ENCODE measurements around the gene COPE. TPM values are rescaled to one million over a fixed set of nuclear protein-coding genes. Genes with fewer than 3 reads are reported as not detected.
"Not testable (repeated sequence)": the region's sequence is repeated elsewhere in the genome, so short reads cannot be mapped to it uniquely, and the experiment has no call there.

COPE gene
- 149 TPM for total RNA-seq

- peak; percentile 98 for DNase-seq (ENCODE audit: low spot score)
Measured at GRCh38 chr19:18919086-18919899, at the start of gene COPE, which contains the start of gene DDX49. Gene COPE (minus strand): TSS chr19:18919387. CDS start chr19:18919348, 39 bp downstream. Gene DDX49 (plus strand): TSS chr19:18919715. CDS start chr19:18919742, 27 bp downstream.

GRCh38 chr19:18967358-18968146 is 48.4 kb upstream of the COPE start:
- peak; percentile 70 for DNase-seq (ENCODE audit: low spot score)

DNA sequence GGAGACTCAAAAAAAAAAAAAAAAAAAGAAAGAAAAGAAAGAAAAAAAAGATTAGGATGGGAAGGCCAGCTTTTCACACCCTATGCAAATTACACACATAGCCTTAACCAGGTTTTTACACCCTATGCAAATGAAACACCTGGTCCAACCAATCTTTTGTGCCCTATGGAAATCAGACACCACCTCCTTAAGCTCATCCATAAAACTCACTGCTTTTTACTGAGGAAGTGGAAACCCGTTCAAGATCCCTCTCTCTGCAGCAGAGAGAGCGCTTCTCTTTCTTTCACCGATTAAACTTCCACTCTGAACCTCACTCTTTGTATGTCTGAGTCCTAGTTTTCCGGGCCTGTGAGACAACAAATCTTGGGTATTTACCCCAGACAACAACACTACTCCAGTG is 47.1 kb upstream of the COPE start:
- no peak for DNase-seq (ENCODE audit: low spot score)

GRCh38 chr19:18964121-18964520 is 44.9 kb upstream of the COPE start:
- DNase-seq (ENCODE audit: low spot score) = no peak

DNA sequence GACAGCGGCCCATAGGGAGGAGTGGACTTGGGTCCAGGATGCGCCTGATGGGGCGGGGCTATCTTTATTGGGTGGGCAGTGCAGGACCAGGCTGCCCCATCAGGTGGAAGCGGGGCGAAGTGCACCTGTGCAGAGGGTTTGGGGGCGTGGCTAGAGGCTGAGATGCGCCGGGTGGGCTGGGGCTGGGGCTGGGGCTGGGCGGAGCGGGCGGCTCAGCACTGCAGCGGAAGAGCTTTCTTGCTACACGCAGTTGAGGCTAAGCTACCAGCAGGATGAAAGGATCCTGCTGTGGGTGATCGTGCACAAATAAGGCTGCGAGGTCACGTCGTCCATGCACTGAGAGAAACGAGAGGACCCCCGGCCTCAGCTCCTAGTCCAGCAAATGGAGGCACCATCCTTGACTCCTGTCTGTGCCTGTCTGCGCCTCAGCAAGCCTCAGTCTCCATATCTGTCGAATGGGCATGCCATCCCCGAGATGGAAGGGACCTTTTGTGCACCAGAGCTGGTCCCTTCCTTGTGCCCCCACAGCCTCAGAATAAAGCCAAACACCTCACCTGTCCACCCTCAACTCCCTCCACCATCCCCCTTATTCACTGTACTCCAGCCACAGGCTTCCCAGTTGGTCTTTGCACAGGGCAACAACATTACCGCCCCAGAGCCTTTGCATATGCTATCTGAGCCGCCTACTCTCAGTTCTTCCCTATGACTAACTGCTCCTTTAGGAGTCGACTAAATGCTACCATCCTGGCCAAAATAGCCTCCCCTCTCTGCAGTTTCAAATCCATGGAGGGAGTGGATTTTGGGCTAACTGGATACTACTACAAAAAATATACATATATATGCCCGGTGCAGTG is 42.8 kb upstream of the COPE start:
- DNase-seq (ENCODE audit: low spot score) = no peak

DNA sequence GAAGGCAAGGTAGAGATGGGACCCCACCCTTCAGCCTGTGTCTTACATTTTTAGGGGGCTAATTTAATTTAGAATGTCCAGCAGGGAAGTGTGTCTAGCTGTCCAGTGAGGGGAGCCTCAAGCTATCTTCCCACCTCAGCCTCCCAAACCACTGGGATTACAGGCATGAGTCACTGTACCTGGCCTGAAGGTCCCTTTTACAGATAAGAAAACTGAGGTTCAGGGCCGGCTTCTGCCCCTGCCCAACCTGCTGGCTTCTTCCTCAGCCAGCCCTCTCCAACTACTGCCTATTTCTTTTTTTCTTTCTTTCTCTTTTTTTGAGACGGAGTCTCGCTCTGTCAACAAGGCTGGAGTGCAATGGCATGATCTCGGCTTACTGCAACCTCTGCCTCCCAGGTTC is 41.2 kb upstream of the COPE start:
- no peak for DNase-seq (ENCODE audit: low spot score)

GRCh38 chr19:18955042-18955441 is 35.9 kb upstream of the COPE start:
- DNase-seq (ENCODE audit: low spot score) = no peak

DNA sequence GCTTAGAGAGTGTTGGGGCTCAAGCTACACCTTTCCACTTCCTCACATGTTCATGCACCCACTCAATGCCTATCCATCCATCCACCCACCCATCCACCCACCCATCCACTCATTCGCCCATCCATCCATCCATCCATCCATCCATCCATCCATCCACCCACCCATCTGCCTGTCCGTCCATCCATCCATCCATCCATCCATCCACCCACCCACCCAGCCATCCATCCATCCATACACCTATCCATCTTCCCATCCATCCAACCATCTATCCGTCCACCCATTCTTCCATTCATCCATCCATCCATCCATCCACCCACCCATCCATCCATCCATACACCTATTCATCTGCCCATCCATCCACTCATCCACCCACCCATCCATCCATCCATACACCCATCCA is 34.9 kb upstream of the COPE start:
- no peak for DNase-seq (ENCODE audit: low spot score)

GRCh38 chr19:18952364-18953003 is 33.3 kb upstream of the COPE start:
- not testable (repeated sequence) for DNase-seq (ENCODE audit: low spot score)

DNA sequence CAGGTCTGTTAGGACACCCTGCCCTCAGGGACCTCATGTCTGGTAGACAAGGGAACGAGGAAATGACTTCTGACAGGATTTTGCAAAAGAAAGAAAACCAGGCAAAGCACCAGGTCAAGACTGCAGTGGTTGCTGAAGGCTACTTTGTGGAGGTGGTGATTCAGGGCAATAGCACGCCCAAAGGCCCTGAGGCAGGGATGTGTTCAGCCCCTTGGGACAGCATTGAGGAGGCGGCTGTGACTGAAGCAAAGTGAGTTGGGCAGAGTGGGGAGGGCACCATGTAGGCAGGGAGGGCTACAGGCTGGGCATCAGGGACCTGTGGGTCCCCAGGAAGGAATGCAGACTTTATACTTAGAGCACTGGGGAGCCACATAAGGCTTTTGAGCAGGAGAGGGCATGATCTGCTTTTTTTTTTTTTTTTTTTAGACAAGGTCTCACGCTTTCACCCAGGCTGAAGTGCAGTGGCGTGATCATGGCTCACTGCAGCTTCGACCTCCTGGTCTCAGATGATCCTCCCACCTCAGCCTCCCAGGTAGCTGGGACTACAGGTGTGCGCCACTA is 32.6 kb upstream of the COPE start:
- DNase-seq (ENCODE audit: low spot score) = no peak

DNA sequence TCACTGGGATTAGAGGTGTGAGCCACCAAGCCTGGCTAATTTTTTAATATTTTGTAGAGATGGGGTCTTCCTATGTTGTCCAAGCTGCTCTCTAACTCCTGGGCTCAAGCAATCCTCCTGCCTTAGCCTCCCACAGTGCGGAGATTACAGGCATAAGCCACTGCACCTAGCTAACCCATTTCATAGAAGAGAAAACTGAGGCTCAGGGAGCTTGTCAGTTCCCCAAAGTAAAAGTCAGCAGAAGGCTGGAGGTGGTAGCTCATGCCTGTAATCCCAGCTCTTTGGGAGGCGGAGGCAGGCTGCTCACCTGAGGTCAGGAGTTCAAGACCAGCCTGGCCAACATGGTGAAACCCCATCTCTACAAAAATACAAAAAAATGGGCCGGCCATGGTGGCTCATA is 30.7 kb upstream of the COPE start:
- DNase-seq (ENCODE audit: low spot score) = no peak

- no peak for DNase-seq (ENCODE audit: low spot score)
Measured at GRCh38 chr19:18948976-18949356, 29.8 kb upstream of the COPE start.

DNA sequence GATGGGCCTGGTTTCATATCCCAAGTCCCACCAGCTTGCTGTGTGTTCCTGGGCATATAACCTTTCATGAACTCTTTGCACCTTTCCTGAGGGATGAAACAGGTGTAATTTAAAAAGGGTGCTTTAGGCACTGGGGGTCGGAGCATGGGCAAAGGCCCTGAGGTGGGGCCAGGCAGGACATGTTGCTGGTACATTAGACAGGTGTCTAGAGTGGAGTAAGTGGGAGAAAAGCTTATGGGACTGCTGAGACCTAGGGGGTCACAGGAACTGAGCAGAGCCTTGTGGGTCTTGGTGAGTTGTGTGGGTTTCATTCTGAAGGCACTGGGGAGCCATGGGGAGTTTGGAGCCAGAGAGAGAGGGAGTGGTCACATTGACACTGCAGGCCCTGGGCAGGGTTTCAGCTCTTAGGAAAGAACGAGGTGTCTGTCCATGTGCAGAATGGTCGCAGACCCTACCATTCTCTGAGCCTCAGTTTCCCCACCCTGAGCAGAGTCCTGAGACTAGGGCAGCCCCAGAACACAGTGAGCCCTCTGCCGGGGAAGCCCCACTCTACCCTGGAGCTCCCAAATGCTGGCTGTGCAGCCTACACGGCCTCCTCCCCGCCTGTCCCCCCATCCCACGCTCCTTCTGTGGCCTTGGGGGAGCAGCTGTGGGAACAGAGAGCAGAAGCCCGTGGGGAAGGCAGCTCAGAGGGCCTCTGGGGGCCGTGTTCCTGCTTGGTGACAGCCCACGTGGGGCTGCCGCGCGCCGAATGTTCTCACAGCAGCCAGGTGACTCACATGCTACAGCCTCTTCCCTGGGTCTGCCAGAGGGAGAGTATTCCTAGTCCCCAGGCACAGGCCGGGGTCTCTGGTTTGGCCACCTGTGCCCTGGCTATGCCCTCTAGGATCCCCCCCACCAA is 29.1 kb upstream of the COPE start:
- no peak for DNase-seq (ENCODE audit: low spot score)

- DNase-seq (ENCODE audit: low spot score) = no peak
Measured at GRCh38 chr19:18946918-18947317, 27.7 kb upstream of the COPE start.

GRCh38 chr19:18946335-18946734 is 27.1 kb upstream of the COPE start:
- no peak for DNase-seq (ENCODE audit: low spot score)

- DNase-seq (ENCODE audit: low spot score) = no peak
Measured at GRCh38 chr19:18945297-18945696, 26.1 kb upstream of the COPE start.

DNA sequence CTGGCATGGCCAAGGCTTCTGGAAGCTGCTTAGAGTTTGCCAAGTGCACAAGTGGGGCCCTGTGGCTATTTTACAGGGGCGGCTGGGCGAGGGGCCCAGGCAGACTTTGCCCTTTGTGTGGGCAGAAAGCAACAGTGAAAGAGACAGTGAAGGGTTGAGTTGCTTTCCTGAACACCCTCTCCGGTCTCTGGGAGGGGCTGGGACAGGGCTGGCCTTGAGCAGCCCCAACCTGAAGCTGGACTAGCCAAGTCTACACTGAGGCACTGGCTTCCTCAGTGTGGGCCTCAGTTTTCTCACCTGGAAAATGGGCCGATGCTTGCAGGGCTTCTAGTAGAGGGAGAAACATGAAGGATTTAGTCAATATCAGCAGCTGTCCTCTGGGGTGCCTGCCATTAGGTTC is 24.3 kb upstream of the COPE start:
- no peak for DNase-seq (ENCODE audit: low spot score)

DNA sequence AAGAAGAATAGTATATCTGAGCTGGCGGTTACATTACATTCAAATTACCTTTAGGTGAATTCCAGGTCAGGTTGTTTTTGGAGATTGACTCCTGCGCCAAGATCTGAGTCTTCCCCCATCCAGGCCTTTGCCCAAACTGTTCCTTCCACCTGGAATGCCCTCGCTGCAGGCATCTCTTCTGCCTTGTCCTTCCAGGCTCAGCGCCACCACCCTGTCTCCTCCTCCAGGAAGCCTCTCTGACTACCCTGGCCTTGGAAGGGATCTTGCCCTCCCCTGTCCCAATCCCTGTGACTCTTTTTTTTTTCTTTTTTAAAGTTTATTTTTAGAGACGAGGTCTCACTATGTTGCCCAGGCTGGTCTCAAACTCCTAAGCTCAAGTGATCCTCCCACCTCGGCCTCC is 23.5 kb upstream of the COPE start:
- DNase-seq (ENCODE audit: low spot score) = no peak

GRCh38 chr19:18941628-18942354 is 22.6 kb upstream of the COPE start:
- no peak for DNase-seq (ENCODE audit: low spot score)
